Adipose tissue (tissue), 3 donors: ENCODE results near the gene COL13A1. TPM values are rescaled to one million over a fixed set of nuclear protein-coding genes. Genes with fewer than 3 reads are reported as not detected.

Experiments
- H3K27ac ChIP-seq: one replicate; pipeline ENCODE4 v1.5.1; 2013; ENCODE audit warnings: low read depth, low read length
- WGBS, 3 donors: extraction: QIAGEN DNeasy Blood & Tissue Kit; methylation state at CpG; one replicate each; pipeline ENCODE4 v1.1.7; 2013; 5-methylcytosine and 5-hydroxymethylcytosine counted together
- polyA plus RNA-seq, 3 donors: library from polyadenylated mRNA; stranded (reverse); fragments of 200-250 nt; gene quantifications; one replicate each; pipeline ENCODE4 v1.2.3, GENCODE V29; 2013
- donor health status: healthy with polysubstance abuse.
- donor health status: Bipolar disorder and iron deficiency.
- donor health status: healthy.

COL13A1 gene
- polyA plus RNA-seq, 3 donors = 0.22 to 0.79 (median 0.49) TPM

DNA sequence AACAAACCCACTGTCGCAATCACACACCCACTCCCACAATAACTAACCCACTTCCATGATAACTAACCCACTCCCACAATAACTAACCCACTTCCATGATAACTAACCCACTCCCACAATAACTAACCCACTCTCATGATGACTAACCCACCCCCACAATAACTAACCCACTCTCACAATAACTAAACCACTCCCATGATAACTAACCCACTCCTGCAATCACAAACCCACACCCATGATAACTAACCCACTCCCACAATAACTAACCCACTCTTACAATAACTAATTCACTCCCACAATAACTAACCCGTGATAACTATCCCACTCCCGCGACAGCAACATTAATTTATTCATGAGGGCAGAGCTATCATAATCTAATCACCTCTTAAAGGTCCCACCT lies 105.8 kb downstream of the COL13A1 start:
- 92 to 94% (median 94%) methylated on average over 4 of the region's 4 CpGs for WGBS, 3 donors
- no peak overlapping the region for H3K27ac ChIP-seq

DNA sequence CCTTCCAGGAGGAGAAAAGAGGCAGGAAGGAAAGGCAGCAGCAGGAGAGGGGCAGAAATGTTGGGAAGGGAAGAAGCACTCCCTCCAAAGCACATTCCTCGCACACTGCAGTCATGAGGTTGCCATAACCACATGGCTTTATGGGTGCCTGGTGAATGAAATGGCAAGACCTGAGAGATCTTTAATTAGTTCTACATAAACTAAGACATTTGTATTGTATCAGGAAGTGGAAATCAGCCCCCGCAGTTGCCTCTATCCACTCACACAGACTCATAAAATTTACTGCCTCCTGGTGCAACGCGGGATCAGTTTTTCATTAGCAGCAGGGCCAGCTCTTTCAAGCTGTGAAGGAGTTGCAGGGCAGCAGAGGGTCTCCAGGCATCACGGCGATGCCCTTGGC lies 106.4 kb downstream of the COL13A1 start:
- H3K27ac ChIP-seq = no peak overlapping the region
- WGBS, 3 donors = 78 to 90% (median 79%) methylated on average over 6 of the region's 6 CpGs

DNA sequence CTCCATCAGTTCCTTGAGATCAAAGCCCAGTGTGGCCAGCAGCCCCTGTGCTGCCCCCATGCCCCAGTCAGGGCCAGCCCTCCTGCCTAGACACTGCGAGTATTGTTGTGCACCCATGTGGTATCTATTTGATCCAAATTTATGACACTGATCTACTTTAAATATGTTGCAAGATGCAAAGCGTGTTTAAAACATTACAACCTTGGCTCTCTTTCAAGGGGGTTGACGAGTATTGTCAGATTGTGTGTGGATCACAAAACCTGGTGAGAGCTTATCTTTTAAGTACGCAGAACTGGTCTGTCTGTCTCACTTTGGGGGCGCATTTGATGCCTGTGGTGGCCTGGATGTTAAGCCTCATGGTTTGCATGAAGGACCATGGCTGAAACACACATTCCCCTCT lies 108.9 kb downstream of the COL13A1 start:
- no peak overlapping the region for H3K27ac ChIP-seq
- 83 to 90% (median 84%) methylated on average over 5 of the region's 5 CpGs for WGBS, 3 donors

DNA sequence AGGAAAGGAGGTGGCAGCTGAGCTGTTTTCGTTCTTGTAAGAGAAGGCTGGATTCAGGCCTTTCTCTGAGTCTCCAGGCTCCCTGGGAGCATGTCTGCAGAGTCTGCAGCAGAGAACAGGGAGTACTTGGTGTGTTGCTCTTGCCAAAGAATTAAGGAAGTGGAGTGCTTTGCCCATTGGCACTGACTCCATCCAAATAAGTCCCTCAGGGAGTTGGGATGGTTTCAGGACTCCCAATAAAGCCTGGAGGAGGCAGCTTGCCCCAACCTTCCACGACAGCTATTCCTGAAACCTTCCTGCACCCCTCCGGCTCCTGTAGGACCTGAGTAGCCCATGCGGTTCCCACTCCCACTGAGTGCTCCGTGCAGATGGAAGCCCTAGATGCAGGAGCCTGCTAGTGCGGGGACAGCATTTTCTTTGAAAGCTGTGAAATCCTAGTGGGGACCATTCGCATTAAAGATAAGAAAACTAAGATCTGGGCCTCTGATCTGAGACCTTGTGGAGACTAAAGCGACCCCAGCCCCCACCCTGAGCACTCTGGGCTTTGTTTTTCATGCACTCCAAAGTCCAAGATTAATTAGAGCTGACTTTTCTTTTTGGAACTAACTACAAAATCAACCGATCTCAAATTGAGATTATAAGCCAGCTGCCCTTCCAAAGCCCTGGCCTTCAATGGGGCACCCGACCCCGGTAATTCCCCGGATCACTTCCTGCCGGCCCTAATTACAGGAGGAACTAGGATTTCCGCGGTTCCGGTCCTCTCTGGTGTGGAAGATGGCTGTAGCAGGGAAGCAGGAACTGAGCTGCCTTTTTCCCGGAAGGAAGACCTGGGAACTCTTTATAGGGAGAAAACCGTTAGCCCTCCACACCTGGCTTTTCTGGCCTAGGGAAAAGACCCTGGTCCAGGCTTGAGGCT lies 110.2 kb downstream of the COL13A1 start:
- 53 to 70% (median 56%) methylated on average over 18 of the region's 18 CpGs for WGBS, 3 donors
- no peak overlapping the region for H3K27ac ChIP-seq

DNA sequence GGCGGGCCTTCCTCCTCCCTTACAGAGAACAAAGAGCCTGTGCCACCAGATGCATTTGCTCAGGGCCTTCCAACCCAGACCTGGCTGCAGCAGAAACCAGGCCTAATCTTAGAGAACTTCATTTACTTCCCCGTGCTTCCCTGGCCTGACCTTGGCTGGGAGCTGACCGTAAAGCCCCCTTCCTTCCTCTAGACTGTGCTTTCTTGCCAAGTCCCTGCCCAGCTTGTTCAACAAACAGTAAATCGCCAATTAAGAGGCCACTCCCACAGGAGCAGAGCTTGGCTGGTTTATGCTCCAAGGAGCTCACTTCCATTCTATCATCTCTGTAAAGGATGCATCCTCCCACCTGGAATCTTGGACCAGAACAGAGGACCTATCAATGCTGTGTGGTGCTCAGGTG lies 110.9 kb downstream of the COL13A1 start:
- 41 to 56% (median 45%) methylated on average over 4 of the region's 4 CpGs for WGBS, 3 donors
- no peak overlapping the region for H3K27ac ChIP-seq

DNA sequence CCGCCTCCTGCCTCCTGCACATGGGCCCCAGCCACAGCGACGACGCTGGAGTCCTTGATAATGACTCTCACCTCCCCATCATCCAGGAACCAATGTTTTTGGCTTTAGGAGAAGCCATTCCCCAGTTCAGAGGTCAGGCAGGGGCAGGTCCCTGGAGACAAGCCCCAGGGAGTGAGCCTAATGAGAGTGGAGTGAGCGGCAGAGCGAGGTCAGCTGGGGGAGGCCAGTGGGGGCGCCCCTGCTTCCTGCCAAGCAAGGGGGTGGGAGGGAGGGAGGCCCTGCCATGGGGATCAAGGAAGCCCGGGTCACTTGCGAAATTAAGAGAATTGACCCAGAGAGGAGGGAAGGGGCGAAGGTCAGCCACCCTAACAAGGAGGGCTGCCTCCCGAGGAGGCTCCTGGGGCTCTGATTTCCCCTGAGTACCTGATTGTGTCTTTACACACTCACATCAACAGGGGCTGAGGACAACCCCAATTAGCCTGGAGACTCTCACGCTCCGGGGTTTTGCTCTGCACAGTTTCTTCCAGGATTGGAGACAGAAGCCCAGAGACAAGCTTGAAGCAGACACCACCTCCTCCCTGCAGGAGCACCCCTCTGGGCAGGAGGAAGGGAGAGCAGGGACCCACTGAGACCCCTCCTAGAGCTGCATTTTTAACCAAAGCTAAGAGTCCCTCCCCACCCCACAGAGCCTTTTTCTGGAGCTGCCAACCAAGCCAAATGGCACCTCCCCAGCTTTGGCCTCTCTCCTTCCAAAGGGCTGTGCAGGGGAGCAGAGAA lies 112.1 kb downstream of the COL13A1 start:
- WGBS, 3 donors = 72 to 77% (median 74%) methylated on average over 13 of the region's 13 CpGs
- H3K27ac ChIP-seq = no peak overlapping the region

DNA sequence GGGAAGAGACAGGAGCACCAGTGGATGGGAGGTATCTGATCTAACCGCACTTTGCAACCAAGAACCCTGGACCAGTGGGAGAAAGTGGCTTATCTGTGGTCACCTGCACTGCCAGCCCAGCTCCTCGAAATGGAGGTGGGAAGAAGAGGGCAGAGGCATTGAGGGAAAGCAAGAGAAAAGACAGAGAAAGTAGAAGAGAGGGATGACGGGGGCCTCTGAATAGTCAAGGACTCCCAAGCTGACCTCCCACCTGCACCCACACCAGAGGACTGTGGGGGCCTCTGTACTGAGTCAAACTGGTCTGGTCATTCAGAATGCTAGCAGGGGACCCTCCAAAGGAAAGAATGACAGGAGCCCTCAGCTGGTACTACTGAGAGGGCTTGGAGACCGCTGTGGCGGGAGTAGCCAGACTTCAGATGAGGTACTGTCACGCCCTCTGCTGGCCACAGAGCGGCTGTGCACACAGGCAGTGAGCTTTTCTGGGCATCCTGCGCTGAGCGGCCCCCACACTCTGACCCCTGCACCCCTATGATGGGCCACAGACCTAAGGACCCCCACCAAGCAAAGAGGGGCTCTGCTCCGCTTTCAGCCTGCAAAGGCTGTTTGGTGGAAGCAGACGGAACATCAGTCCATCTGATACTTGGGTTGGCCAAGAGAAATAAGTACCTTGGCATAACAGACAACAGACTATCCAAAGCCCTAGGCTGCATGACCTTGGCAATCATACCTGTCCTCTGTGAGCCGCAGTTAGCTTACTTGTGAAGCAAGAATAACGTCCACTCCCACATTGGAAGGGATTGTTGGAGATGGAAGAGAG lies 112.9 kb downstream of the COL13A1 start:
- no peak overlapping the region for H3K27ac ChIP-seq
- WGBS, 3 donors = 24 to 29% (median 24%) methylated on average over 13 of the region's 13 CpGs

DNA sequence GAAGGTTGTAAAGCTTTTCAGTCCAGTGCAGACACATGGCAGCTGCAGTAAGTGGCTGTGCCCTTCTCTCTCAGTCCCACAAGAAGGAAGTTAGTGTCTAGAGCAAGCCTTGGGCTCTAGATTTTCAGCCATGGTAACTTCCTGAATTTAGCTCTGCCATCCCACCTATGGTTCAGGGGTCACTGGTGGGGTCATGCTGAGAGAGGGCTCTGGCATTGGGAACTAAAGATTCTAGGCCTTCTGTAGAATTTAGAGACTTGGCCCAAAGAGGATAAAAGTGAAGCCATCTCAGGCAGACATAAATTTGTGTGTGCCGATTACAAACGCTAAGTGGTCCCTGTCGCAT lies 113.5 kb downstream of the COL13A1 start:
- WGBS, 3 donors = 97 to 100% (median 97%) methylated on average over 3 of the region's 3 CpGs
- H3K27ac ChIP-seq = no peak overlapping the region

DNA sequence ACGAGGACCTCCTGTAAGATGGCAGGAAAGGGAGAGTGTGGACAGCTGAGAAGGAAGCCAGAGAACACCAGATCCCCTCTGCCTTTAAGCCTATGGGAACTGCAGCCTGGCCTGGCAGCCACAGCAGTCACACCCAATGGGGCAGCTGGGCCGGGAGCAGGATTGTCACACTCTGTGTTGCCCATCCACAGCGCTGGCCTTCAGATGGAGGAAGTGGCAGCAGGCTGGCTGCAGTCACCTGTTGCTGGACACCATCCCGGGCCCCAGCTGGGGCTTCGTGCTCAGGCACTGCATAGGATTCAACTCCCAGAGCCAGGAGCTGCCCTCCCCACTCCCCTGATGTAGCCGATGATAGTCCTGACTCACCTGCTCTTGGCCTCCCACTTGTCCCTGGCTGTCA lies 114.4 kb downstream of the COL13A1 start:
- no peak overlapping the region for H3K27ac ChIP-seq
- WGBS, 3 donors = 49 to 76% (median 71%) methylated on average over 6 of the region's 6 CpGs

DNA sequence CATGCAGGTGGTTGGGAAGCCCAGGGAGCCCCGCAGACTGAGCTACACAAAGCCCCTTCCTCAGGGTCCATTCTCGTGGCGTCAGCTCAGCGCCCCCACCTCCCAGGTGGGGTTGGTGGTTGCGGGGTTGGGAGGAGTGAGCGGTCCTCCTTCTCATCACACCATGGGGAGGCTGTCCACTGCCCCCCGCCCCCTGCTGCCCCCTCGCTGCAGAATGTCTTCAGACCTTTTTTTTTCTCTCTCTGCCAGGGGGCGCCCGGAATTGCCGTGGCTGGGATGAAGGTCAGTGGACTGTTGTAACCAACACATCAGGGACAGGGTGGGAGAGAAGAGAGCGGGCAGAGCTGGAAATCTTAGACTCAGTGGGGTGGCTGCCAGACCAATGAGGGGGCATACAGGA lies 116.3 kb downstream of the COL13A1 start:
- no peak overlapping the region for H3K27ac ChIP-seq
- WGBS, 3 donors = 49 to 77% (median 55%) methylated on average over 10 to 12 of the region's 12 CpGs

DNA sequence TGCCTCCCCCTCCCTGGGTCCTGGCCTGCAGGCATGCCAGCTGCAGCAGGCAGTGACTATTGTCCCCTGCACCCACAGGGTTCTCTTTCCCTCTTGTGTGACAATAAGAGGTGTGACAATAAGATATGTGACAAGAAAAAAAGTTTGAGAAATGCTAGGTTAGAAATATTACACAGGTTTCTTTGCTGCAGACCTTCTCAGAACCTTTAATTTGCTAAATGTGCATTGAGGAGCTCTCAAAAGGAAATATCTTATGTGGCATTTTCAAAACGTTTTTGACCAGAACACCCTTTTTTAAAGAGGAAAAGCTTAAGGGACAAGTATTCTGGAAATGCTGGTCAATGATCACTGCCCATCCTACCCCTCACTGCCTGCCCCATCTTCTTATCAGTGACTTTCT lies 117.5 kb downstream of the COL13A1 start:
- H3K27ac ChIP-seq = no peak overlapping the region
- 0 to 33% (median 0%) methylated on average over 1 of the region's 1 CpG for WGBS, 3 donors

DNA sequence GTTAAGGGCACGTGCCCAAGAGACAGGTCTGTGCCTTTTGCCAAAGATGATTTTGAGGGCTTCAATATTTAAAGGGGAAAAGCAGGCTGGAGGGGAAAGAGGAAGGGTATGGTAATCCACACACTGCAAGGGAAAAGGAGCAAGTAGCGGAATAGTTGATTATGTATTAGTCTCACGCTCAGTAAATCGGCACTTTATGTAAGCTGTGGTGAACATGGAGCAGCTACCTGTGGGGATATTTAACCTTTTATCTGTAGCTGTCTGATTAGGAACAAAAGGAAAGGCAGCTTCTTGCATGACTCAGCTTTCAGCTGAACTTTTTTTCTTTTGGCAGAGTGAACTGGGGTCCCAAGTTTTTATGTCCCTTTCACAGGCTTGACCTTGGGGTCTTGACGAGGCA lies 123.4 kb downstream of the COL13A1 start:
- WGBS, 3 donors = 48 to 71% (median 70%) methylated on average over 5 of the region's 5 CpGs
- no peak overlapping the region for H3K27ac ChIP-seq

DNA sequence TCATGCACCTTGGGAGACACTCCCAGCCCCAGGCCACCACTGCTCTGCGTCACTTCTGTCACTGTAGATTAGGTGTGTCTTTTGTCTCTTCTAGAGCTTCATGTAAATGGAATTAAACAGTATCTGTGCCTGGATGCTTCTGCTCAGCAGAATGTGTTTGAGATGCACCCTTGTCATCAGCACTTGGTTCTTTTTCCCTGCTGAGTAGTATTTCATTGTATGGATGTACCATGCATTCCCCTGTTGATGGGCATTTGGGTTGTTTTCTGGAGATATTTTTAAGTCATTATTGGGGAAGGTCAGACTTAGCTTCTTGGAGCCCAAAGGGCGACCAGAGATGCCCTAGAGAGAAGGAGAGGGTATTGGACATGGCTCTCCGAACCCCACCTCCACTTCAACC lies 126.6 kb downstream of the COL13A1 start:
- 83 to 86% (median 86%) methylated on average over 3 of the region's 3 CpGs for WGBS, 3 donors
- no peak overlapping the region for H3K27ac ChIP-seq

DNA sequence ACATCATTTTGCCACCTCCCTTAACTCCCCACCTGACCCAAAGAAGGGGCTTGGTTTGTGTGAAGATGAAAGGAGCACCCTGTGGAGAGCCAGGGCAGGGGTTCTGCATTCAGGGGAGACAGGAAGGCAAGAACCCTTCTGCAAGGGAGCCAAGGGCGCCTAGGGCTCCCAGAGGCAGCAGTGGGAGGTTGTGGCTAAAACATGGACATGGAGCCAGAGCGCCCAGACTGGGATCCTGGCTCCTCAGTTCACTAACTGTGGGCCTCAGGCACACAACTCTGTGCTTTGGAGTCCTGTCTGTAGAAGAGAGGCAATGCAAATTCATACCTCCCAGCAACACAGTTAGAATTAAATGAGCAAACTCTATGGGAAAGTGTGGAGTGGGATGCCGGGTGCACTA lies 127.9 kb downstream of the COL13A1 start:
- H3K27ac ChIP-seq = no peak overlapping the region
- WGBS, 3 donors = 82 to 90% (median 87%) methylated on average over 3 of the region's 3 CpGs

DNA sequence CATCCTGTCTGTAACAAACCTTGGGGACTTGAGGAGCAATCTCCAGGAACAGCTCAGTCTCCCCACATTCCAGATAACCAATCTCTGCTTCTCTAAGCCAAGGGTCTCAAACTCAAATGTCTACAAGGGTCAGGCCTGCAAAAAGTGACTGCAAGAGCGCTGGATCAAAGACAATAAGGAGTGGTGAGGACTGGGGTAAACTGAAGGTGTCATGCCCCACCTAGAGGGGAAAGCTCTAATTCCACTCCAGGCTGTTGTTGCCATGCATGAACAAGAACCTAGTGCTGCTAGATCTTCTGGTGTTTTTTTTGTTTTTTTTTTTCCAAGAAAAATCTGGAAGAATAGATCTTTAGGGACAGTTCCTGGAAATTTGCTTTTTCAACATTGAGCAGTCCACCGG lies 133.1 kb downstream of the COL13A1 start:
- no peak overlapping the region for H3K27ac ChIP-seq
- 79 to 90% (median 82%) methylated on average over 2 of the region's 2 CpGs for WGBS, 3 donors

DNA sequence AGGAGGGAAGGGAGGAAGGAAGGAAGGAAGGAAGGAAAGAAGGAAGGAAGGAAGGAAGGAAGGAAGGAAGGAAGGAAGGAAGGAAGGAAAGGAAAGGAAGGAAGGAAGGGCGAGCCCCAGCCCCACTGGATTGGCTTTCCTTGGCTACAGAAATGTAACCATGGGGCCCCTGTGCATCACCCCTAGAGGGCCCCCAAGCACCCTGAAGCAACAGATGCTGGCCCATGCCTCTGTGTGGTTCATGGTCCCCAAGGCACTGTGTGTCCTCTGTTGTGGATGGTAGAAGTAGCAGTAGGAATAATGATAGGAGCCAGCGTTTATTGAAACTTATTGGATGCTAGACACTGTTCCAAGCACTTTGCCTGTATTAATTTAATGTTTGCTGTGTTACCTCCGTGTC lies 134.4 kb downstream of the COL13A1 start:
- 63 to 75% (median 72%) methylated on average over 3 of the region's 3 CpGs for WGBS, 3 donors
- H3K27ac ChIP-seq = no peak overlapping the region

DNA sequence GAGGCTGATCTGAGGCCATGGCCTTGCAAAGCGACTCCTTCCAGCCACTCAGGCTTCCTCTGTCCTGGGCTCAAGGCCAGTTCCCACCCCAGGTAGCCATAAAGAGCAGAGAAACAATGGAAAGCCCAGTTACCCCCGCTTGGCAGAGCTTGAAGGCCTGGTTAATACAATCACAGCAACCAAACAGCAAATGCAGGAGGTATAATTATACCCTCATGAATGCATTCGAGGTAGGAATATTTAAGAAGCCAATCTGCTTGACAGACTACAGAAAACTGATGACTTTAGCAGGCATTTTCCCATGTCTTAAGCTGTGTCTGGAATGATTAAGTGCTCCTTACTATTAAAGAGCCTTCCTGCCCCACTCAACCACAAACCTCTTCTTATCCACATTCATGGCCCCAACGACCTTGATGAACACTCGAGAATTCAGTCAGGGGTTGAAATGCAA lies 136.9 kb downstream of the COL13A1 start:
- 40 to 56% (median 45%) methylated on average over 5 of the region's 5 CpGs for WGBS, 3 donors
- H3K27ac ChIP-seq = no peak overlapping the region

DNA sequence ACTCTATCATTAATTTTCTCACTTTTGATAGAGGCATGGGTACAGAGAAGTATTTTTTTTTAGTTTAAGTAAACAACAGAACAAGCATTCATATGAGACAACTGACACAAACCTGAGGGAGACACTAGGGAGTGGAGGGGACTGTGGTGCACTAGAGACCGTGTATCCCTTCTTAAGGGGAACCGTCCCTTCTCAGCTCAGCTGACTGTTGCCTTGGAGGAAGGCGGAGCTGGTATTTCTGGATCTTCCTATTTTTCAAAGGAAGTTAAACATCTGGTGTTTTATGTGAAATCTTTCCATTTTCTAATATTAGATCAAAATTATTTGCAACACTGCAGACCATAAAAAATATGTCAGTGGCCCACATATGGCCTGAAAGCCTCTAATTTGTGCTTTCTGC lies 137.4 kb downstream of the COL13A1 start:
- WGBS, 3 donors = 62 to 77% (median 64%) methylated on average over 3 of the region's 3 CpGs

DNA sequence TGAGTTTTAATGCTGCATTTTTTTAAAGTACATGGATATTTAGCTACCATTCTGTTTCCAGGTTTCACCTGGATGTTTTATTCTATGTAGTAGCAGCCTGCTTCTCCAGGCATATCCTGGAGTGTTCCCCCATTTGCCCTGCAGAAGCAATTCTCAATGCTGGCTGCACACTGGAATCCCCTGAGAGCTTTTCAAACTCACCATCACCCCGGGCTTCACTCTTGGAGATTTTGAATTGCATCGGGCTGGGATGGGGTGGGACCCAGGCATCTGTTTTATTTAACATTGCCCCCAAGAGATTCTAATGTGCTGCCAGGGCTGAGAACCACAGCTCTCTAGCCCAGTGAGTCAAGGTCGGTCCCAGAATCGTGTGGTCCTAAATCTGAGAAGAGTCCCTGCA lies 137.8 kb downstream of the COL13A1 start:
- WGBS, 3 donors = 61 to 81% (median 74%) methylated on average over 4 of the region's 4 CpGs
- H3K27ac ChIP-seq = no peak overlapping the region

More for the DNA sequence above, 137.4 kb downstream of the COL13A1 start:
- no peak overlapping the region for H3K27ac ChIP-seq
